Measurements from ENCODE around the gene WDR6. TPM values are rescaled to one million over a fixed set of nuclear protein-coding genes. Genes with fewer than 3 reads are reported as not detected.

WDR6 gene
- polyA plus RNA-seq, 1 donor from 2014 or later: 81.4 TPM

GRCh38 chr3:49025793-49026520 is 18.8 kb downstream of the WDR6 start:
- peak overlapping the region in 1 of 3 donors; percentile 86 for H3K27ac Mint-ChIP-seq
- peaks cover 20 to 42% (median 27%) of the 10 kb centered on the region in 3 donors for H3K4me1 Mint-ChIP-seq
- H3K9me3 Mint-ChIP-seq: no peaks in the 10 kb centered on the region
- H3K4me3 Mint-ChIP-seq: peak overlapping the region in 2 of 4 donors; percentile 76 to 92
- peaks cover 2% of the 10 kb centered on the region for H3K36me3 Mint-ChIP-seq
- H3K27me3 Mint-ChIP-seq: no peaks in the 10 kb centered on the region

GRCh38 chr3:49026536-49026935 is 19.3 kb downstream of the WDR6 start:
- H3K36me3 Mint-ChIP-seq: peaks cover 2% of the 10 kb centered on the region
- no peaks in the 10 kb centered on the region for H3K9me3 Mint-ChIP-seq
- no peaks in the 10 kb centered on the region for H3K27me3 Mint-ChIP-seq
- peak overlapping the region in 2 of 4 donors; percentile 70 to 92 for H3K4me3 Mint-ChIP-seq
- peak overlapping the region in 2 of 3 donors; percentile 9 to 86 for H3K27ac Mint-ChIP-seq
- H3K4me1 Mint-ChIP-seq: peaks cover 20 to 42% (median 27%) of the 10 kb centered on the region in 3 donors

DNA sequence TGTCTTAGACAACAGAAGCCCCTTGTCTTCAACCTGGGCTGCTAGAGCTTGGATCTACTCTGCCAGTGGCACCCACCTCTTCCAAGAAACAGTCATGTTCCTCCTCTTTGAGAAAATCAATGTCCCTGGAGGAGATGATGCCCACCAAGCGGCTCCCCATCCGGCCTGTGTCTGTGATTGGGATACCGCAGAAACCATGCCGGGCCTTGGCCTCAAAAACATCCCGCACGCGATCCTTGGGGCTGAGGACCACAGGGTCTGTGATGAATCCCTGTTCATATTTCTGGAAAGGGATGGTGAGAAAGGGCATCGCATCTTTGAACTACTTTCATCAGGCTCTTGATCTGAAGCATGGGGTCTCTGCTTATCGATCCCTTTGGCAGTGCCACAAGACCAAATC is 20.4 kb downstream of the WDR6 start:
- Mint-ChIP-seq H3K4me3 (peak overlapping the region in 1 of 4 donors; percentile 92), H3K36me3 (peaks cover 2% of the 10 kb centered on the region), H3K9me3 (no peaks in the 10 kb centered on the region), H3K27me3 (no peaks in the 10 kb centered on the region), H3K27ac (peak overlapping the region in 2 of 3 donors; percentile 23 to 86), H3K4me1 (peaks cover 20 to 42% (median 27%) of the 10 kb centered on the region in 3 donors)

GRCh38 chr3:49028298-49028672 is 21.1 kb downstream of the WDR6 start:
- H3K27me3 Mint-ChIP-seq: no peaks in the 10 kb centered on the region
- H3K9me3 Mint-ChIP-seq: no peaks in the 10 kb centered on the region
- peak overlapping the region; percentile 79 to 98 (median 91) for H3K27ac Mint-ChIP-seq
- peaks cover 15 to 38% (median 23%) of the 10 kb centered on the region in 3 donors for H3K4me1 Mint-ChIP-seq
- H3K4me3 Mint-ChIP-seq: peak overlapping the region; percentile 85 to 97 (median 94)
- H3K36me3 Mint-ChIP-seq: no peaks in the 10 kb centered on the region

DNA sequence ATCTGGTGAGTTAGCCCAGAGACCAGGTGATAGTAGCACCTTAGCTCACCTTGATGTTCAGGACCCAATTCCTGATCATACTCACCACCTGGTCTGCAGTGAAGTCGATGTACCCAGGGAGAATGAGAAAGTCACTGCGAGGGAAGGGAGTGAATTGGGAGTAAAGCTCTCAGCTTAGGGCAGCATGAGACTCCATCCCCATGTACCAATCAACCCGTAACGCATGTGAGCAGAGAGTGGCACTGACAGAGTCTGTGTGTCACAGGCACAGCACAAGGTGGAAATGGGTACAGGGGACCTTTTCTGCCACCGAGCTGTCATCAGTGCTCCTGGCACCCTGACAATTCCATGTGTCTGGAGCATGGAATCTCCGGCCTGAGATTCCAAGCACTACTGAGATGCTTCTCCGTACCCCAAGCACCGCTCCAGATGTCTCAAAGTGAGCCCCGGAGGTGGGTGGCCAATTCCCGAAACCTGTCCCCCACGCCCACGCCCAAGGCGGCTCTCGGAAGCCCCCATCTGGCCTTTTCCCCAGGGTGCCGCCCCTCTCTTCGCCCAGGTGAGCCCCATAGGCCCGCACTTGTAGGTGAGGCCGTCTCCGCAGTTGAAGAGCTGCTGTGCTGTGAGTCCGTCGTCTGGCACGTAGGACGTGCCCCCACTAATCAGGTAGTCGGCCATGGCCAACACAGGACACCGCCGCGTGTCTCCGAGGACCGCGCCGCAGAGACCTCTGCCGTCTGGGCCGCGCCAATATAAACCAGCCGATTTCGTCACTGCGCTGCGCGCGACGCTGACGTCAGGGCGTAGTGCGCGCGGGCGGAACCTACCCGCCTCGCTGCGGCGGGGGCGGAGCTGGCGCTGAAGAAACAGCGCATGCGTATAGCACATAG is 21.7 kb downstream of the WDR6 start, which contains the start of gene IMPDH2:
Gene IMPDH2, minus strand, starts transcription at position 726 of the 890 bp plus-strand sequence. Its CDS starts 48 bp downstream, at position 678.
- Mint-ChIP-seq H3K27ac (peak within 1 kb of the TSS; percentile 79 to 98 (median 91)), H3K9me3 (no peaks in the 10 kb centered on the region), H3K4me3 (peak within 1 kb of the TSS; percentile 85 to 97 (median 94)), H3K4me1 (peaks cover 14 to 37% (median 20%) of the 10 kb centered on the region in 3 donors), H3K27me3 (no peaks in the 10 kb centered on the region), H3K36me3 (no peaks in the 10 kb centered on the region)

DNA sequence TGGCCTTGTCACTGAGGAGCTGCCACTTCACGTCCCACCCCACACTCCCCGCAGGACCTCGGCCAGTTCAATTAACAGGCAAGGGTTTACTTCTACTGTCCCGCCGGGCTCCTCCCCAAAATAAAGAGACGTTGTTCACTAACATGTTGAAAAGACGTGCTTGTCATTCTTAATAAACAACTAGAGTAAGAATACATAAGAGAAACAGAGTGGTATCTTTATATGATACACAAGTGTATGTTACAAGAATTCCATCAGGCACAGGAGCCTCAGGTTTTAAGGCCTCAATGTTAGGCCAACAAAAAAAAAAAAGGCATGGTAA is 22.3 kb downstream of the WDR6 start:
- H3K36me3 Mint-ChIP-seq: no peaks in the 10 kb centered on the region

GRCh38 chr3:49030321-49030720 is 23.1 kb downstream of the WDR6 start:
- Mint-ChIP-seq H3K27me3 (no peaks in the 10 kb centered on the region), H3K9me3 (no peaks in the 10 kb centered on the region), H3K4me1 (peaks cover 13 to 30% (median 17%) of the 10 kb centered on the region in 3 donors), H3K4me3 (peak overlapping the region in 1 of 4 donors; percentile 9), H3K27ac (peak overlapping the region in 2 of 3 donors; percentile 79 to 98), H3K36me3 (peaks cover under 1% of the 10 kb centered on the region)

More for the DNA sequence above, 22.3 kb downstream of the WDR6 start:
- Mint-ChIP-seq H3K27ac (peak overlapping the region; percentile 79 to 98 (median 91)), H3K27me3 (no peaks in the 10 kb centered on the region), H3K9me3 (no peaks in the 10 kb centered on the region), H3K4me3 (peak overlapping the region; percentile 85 to 97 (median 94)), H3K4me1 (peaks cover 14 to 37% (median 20%) of the 10 kb centered on the region in 3 donors)

DNA sequence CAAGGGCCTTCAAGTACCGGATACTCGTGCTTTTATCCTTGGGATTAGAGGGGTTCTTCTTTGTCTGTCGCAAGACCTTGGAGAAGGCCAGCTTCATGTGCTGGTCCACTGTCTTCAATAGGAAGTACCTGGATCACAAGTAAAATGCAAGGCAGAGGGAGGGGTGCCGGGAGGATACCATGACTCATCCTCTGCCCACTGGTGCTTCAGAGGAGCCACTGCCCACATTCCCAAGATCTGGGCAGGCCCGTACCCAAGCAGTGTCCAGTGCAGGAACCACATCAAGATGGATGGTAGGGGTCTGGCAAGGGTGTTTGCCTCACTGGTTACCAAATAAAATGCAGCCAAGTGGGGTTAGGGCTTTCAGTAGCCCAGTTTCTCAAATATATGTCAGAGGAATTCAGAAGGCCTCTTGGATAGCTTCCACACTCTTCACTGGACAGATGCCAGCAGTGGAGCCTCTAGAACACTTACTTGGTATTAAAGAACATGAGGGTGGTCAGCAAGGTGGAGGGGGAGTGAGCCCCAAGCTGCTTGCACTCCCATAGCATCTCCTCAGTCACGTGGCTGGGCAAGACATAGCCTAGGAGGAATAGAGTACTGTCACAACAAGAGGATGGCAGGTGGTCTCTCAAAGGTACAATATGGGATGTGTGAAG is 25.6 kb downstream of the WDR6 start:
- Mint-ChIP-seq H3K4me3 (no peak overlapping the region), H3K9me3 (no peaks in the 10 kb centered on the region), H3K36me3 (peaks cover 3% of the 10 kb centered on the region), H3K4me1 (peaks cover 7 to 14% (median 14%) of the 10 kb centered on the region in 3 donors), H3K27ac (no peak overlapping the region), H3K27me3 (no peaks in the 10 kb centered on the region)

- H3K27ac Mint-ChIP-seq: peak overlapping the region in 1 of 3 donors; percentile 31
- H3K9me3 Mint-ChIP-seq: no peaks in the 10 kb centered on the region
- H3K27me3 Mint-ChIP-seq: no peaks in the 10 kb centered on the region
- peaks cover 0 to 2% (median under 1%) of the 10 kb centered on the region in 3 donors for H3K4me1 Mint-ChIP-seq
- no peak overlapping the region for H3K4me3 Mint-ChIP-seq
- peaks cover 3% of the 10 kb centered on the region for H3K36me3 Mint-ChIP-seq
Measured at GRCh38 chr3:49034650-49035049, 27.5 kb downstream of the WDR6 start.

DNA sequence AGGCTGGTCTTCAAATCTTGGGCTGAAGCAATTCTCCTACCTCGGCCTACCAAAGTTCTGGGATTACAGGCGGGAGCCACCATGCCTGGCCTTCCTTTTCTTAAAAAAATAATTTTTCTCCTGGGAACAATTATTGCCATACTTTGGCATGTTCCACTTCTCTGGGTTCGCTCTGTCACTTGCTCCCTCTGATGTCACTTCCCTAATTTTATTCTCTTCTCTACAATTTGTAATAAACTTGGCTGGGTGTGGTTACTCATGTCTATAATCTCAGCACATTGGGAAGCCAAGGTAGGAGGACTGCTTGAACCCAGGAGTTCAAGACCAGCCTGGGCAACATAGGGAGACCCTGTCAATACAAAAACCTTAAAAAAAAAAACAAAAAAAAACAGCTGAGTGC is 28.1 kb downstream of the WDR6 start:
- Mint-ChIP-seq H3K4me3 (no peak overlapping the region), H3K27ac (no peak overlapping the region), H3K36me3 (peaks cover 3% of the 10 kb centered on the region), H3K27me3 (no peaks in the 10 kb centered on the region), H3K9me3 (no peaks in the 10 kb centered on the region), H3K4me1 (peaks cover 0 to 2% (median 0%) of the 10 kb centered on the region in 3 donors)

GRCh38 chr3:49053543-49053942 is 46.4 kb downstream of the WDR6 start:
- no peaks in the 10 kb centered on the region for H3K9me3 Mint-ChIP-seq
- peaks cover 3 to 8% (median 5%) of the 10 kb centered on the region in 3 donors for H3K4me1 Mint-ChIP-seq
- no peak overlapping the region for H3K4me3 Mint-ChIP-seq
- peaks cover 6% of the 10 kb centered on the region for H3K36me3 Mint-ChIP-seq
- H3K27ac Mint-ChIP-seq: peak overlapping the region in 1 of 3 donors; percentile 32
- no peaks in the 10 kb centered on the region for H3K27me3 Mint-ChIP-seq

GRCh38 chr3:49054344-49054862 is 47.2 kb downstream of the WDR6 start:
- peaks cover 3 to 8% (median 5%) of the 10 kb centered on the region in 3 donors for H3K4me1 Mint-ChIP-seq
- H3K27ac Mint-ChIP-seq: peak overlapping the region in 2 of 3 donors; percentile 32 to 57

GRCh38 chr3:49057268-49057667 is 50.1 kb downstream of the WDR6 start:
- Mint-ChIP-seq H3K27ac (no peak overlapping the region), H3K27me3 (no peaks in the 10 kb centered on the region), H3K36me3 (no peaks in the 10 kb centered on the region), H3K4me1 (peaks cover 0 to 4% (median 3%) of the 10 kb centered on the region in 3 donors), H3K9me3 (no peaks in the 10 kb centered on the region), H3K4me3 (no peak overlapping the region)

More at GRCh38 chr3:49054344-49054862, 47.2 kb downstream of the WDR6 start:
- H3K9me3 Mint-ChIP-seq: no peaks in the 10 kb centered on the region
- H3K27me3 Mint-ChIP-seq: no peaks in the 10 kb centered on the region
- H3K4me3 Mint-ChIP-seq: no peak overlapping the region
- H3K36me3 Mint-ChIP-seq: peaks cover 6% of the 10 kb centered on the region

GRCh38 chr3:49058011-49058410 is 50.8 kb downstream of the WDR6 start:
- no peaks in the 10 kb centered on the region for H3K36me3 Mint-ChIP-seq

More at GRCh38 chr3:49058011-49058410, 50.8 kb downstream of the WDR6 start:
- Mint-ChIP-seq H3K27me3 (no peaks in the 10 kb centered on the region), H3K27ac (no peak overlapping the region), H3K4me1 (peaks cover 0 to 3% (median 2%) of the 10 kb centered on the region in 3 donors), H3K9me3 (no peaks in the 10 kb centered on the region), H3K4me3 (no peak overlapping the region)

Data from IgD-negative memory B cell (primary cell).